Measurements from ENCODE around the gene TRMT2A.

- TF ChIP-seq CTCF (IDR thresholded peaks at IDR 0.05; ENCODE audit: low read depth, low read length) (no peak), EZH2phosphoT487 (IDR thresholded peaks at IDR 0.05; ENCODE audit: low read depth) (no peak)
These were observed 15.0 kb upstream of the TRMT2A start for GRCh38 chr22:20131859-20132685.
